ENCODE measurements around the gene C1orf94.

C1orf94 gene
- total RNA-seq, result 0 reads per million in 4 donors

- no peak for DNase-seq
Measured at GRCh38 chr1:34176830-34177603, at the start of gene C1orf94. TSS of gene C1orf94 (plus strand) at chr1:34176907. CDS start at chr1:34177790, 883 bp downstream.

GRCh38 chr1:34127006-34128000 is 49.4 kb upstream of the C1orf94 start:
- no peak for DNase-seq

- no peak for DNase-seq
Measured at GRCh38 chr1:34128186-34128889, 48.4 kb upstream of the C1orf94 start.

GRCh38 chr1:34129630-34130029 is 47.1 kb upstream of the C1orf94 start:
- DNase-seq, result no peak

GRCh38 chr1:34130306-34130705 is 46.4 kb upstream of the C1orf94 start:
- no peak for DNase-seq

DNA sequence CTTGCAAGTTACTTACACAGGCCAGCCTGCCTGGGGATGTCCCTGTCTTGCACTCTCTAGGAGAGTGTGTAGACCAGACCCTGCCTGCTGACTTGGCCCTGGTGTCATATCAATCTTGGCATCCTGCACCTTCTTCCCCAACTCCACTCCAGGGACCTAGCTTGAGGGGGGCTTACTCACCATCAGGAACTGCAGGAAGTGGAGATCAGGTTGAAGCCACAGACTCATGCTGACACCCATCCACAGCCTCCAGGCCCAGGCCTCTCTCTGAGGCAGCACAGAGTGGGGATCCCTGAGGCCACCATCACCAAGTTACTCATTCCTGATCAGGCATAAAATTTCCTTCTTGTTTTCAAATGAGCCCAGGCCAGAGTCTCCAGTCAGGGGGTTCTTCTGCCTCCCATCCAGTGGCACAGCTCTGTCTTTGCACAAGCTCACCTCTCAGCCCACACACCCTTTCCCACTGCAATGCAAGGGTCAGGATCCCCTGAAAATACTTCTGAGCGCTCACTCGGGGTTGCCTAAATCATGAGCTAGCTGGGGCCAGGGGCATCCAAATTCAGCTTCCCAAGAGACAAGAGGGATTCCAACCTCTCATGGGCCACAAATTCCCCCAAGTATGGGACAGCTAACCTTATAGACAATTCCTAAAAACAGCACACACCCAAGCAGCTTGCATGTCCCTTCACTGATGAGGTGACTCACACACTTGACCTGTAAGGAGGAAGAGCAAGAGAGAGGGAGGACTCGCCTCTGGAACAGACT is 45.1 kb upstream of the C1orf94 start:
- DNase-seq, result no peak

DNA sequence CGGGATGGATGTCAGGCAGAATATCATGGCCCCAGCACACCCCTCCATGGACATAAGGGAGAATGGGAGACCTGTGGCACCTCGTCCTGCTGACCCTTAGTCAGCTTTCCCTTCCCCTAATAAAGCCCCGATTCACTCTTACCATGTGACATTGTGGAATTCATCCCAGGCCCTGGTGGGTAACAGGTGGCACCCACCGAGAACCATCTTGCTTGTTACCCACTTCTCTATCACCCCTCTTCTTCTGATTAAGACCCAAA is 44.6 kb upstream of the C1orf94 start:
- DNase-seq, result no peak

DNA sequence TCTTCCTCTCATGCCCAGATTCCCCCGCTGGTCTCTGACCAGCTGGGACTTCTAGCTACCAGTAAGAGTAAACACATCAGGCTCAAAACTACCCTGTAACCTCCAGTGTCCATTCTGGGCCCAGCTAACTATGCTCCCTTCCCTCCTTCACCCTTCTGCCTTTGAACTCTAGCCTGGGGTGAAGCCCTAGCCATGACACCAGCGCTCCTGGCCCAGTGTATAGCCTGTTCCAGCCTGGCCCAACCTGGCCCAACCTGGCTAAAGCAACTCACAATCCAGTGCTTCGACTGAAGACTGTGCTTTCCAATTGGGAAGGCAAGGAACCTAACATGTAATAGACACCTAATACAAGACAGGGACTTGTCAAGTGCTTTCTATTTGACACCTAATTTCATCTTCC is 39.3 kb upstream of the C1orf94 start:
- DNase-seq, result no peak

DNA sequence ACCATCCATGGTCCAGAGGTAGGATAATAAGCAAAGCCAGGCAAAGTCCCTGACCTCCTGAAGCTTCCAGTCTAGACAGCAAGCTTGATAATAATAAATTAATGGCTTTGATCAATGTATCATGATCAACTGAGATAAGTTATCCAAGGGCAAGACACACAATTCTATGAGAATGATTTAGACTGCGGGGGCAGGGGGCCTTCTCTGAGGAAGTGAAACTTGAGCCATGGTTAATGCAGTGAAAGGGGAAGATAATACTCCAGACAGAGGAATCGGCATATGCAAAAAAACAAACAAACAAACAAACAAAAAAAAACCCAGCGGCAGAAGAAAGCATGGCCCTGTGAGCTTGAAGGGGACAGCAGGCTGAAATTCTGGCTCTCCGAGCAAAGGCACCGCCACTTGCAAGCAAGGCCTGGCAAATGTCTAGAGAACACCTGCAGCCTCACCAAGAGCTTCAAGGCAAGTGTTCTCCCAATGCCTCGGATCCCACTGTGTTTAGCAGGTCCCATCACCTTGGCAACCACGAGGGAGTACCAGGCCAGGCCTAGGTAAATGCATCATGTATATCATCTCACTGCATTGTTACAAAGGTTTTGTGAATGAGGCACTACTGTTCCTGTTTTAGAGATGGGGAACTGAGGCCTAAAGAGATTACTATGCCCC is 36.6 kb upstream of the C1orf94 start:
- DNase-seq, result no peak

DNA sequence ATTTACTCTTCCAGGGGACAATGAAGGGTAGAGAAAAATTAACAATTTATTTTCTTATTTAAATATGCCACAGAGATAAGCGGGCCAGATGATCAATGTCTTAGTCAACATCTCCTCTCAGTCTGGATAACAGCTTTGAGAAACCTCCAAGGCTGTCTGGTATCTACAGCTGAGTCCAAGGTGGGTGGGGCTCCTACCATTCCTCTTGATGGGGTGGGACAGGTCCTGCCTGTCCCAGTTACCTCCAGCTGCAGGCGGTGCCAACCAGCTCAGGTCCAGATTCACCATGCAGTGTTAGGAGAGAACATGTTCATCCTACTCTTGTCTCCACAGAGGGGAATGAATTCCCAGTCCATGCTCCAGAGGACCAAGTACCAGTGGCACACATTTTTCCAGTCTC is 32.7 kb upstream of the C1orf94 start:
- no peak for DNase-seq

DNA sequence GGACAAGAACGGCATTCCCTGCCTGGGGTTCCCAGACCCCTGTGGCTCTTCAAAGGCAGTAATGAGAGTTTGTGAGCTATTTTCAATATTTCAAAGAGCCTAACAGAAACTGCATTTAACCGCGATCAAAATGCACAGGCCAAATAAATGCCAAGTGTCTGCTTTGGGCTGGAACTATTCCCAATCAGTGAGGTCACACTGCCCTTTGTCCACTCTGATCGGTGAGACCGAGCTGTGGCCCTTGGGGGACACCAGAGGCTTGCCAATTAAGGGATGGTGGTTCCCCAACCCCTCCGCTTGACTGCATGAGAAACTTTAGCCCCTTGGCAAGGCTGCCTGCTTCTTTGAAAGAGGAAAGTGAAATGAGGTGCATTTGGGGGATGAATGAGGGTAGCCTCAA is 31.9 kb upstream of the C1orf94 start:
- no peak for DNase-seq

DNA sequence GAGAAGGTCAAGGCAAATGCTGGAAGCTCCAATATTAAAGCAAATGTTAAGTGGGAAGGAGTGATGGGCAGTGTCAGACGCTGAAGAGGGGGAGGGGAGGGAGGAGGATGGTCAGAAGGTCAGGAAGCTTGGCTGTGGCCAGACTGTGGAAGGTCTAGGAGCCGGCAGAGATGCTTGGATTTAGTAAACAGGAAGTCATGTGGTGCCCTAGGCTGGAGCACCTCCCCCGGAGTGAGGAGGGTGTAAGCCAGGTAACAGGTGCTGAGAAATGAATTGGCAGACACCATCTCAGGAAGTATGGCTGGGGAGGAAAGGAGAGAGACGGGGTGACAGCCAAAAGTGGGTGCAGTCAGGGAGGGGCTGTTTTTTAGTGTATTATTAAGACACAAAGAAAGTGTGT is 29.4 kb upstream of the C1orf94 start:
- DNase-seq, result no peak

DNA sequence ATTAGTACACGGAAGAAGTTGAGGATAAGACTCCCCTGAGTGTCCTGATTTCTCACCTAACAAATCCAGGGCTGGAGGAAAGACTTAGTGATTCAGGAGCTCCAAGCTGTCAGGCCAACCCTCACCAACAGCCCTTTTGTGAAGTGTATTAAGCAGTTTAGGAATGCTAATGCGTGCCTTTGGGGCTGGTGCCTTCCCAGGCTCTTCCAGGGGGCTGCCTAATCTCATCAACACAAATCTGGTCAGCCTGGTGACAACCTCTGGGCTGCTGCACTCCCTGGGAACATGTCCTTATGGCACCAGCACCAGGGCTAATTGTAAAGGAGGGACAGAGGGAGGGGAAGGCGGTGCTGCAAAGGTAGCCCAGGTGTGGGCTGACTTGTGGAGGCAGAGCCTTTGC is 27.2 kb upstream of the C1orf94 start:
- DNase-seq, result no peak

DNA sequence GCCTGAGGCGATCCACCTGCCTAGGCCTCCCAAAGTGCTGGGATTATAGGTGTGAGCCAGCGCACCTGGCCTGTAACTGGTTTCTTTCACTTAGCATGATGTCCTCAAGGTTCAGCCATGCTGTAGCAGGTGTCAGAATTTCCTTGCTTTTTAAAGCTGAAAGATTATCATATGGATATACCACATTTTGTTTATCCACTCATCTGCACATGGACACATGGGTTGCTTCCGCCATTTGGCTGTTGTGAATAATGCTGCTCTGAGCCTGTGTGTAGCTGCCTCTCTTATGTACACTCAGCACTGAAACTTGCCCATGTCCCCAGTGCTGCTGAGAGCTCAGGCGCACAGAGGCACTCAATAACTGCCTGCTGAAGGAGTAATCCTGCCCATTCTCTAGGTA is 23.5 kb upstream of the C1orf94 start:
- DNase-seq, result no peak

DNA sequence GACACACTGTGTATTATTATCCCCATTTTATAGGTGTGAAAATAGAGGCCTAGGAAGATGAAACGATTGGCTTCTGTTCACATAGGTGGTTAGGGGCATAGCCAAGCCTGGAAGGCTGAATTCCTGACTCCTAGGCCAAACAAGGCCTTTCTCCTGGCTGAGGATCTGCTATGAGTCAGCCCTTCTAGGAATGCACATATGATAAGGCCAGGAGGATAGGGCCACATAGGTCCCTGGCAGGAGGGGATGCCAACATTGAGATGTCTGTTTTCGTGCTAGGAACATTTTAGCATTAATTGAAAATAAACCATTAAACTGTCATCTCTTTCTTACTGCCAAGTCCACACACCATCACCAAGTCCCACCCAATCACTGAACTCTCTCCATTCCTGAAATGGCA is 20.8 kb upstream of the C1orf94 start:
- no peak for DNase-seq

DNA sequence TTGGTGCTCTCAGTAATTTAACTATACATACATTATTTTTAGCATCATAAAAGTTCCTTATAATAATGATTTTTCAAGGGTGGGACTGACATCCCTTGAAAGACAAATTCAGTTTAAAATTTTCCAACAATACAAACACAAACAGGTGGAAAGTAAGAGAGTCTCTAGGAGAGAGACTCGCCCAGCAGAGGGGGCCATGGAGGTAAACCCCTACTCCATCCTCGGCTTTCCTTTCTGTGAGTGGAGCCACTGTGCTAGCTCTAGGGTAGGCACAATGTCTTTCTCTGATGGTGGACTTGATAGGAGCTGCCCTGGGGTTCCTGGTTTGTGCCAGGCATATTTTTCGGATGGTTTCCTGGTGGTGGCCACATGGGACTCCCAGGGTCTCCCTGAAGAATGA is 20.0 kb upstream of the C1orf94 start:
- no peak for DNase-seq

DNA sequence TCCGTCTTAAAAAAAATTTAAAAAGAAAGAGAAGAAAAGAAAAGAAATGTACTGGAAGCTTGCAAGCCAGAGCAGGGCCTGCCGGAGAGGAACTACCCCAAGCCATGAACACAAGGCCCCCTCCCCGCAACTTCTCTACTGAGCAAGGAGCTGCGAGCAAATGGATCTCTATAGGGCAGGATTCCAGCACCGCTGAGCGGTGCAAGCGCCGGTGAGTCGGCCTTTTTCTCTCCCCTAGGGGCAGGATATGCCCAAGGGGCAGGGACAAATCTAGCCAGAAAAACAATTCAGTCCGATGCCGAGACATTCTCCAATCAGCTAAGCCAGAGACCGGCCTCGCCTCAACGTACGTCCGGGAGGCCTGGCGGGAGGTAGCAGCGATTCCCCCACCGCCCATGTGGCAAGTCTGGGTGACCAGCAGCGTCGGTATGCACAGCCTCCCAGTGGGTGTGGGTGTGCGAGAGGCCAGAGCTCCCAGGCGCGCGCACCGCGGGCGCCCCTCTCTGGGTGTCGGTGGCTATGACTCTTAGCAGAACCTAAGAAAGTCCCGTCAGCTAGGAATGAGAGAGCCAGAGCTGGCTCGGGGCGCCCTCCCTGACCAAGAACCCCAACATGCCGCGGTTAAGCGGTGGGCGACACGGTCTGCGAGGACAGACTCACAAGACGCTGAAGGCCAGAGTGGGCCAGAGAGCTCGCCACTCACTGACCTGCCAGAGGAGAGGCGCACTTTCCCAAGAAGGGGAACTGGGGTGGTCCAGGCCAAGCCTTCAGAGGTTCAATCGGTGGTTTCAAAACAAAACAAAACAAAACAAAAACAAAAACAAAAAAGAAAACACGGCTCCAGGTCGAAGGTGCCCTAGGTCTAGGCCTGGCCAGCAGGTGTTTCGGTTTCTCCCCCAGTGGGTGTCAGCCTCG is 13.6 kb upstream of the C1orf94 start:
- DNase-seq, result peak in 1 of 5 donors; percentile 38

- no peak for DNase-seq
Measured at GRCh38 chr1:34163792-34164731, 12.6 kb upstream of the C1orf94 start.

DNA sequence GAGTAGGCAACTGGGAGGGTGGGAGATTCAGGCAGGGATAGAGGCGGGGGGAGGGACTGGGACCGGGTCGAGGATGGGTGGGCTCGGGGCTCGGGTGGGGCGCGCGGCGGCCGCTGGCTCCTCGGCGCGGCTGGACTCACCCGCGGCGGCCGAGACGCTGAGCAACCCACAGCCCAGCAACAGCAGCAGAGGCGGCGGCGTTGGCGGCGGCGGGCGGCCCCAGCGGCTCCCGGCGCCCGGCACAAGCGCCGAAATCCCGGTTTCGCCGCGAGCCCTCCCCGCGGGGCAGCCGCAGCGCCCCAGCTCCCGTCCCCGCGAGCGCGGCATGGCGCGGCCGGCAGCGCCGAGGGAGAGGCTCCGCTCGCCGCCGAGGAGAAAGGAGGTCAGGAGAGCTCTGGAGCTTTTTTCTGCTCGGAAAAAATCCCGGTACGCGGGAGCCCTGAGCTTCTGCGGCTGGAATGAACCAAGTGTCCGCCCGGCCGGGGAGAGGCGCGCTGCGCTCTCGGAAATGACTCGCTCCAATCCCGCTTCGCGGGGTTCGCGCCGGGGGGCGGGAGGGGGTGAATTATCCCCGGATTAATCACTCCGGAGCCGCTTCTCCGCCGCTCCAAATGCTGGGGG is 11.8 kb upstream of the C1orf94 start, which contains the start of gene CSMD2:
Gene CSMD2 (minus strand): TSS at position 460 of the 621 bp plus-strand sequence. CDS start 133 bp downstream, at position 327.
- DNase-seq, result no peak

Data from T-helper 1 cell (primary cell).